B cell (primary cell): ENCODE data around the gene MRPL20. TPM values are rescaled to one million over a fixed set of nuclear protein-coding genes. Genes with fewer than 3 reads are reported as not detected.
"Not testable (repeated sequence)": the region's sequence is repeated elsewhere in the genome, so short reads cannot be mapped to it uniquely, and the experiment has no call there.

ENCODE experiments used
- ATAC-seq: fragments of 200-7000 bp; cut with Tn5 transposase; one replicate; pipeline ENCODE4 v1.10.0; 2021; ENCODE audit warnings: low read depth, mild to moderate bottlenecking, moderate number of reproducible peaks, moderate library complexity
- CTCF ChIA-PET: fragments of 350-600 bp; sonication (Branson Sonifier 250); formaldehyde crosslinking; loops from one replicate; lab custom pipeline; 2021; ENCODE audit warnings: antibody characterized with exemption, inconsistent platforms; lab: Charles Lee
- POLR2A ChIA-PET: fragments of 350-600 bp; sonication (Branson Sonifier 250); formaldehyde crosslinking; loops from one replicate; lab custom pipeline; 2021; ENCODE audit warnings: antibody characterized with exemption; lab: Charles Lee
- DNase-seq: peaks from one replicate; pipeline ENCODE4 v3.0.0; 2013
- H2AFZ ChIP-seq: 2 replicates; pipeline ENCODE4 v1.6.1; 2012; ENCODE audit warnings: mild to moderate bottlenecking, low read depth, low read length; ENCODE audit not compliant: insufficient read depth, poor library complexity, severe bottlenecking
- H3K27ac ChIP-seq, 2 donors: 1 replicate in 1 of 2; 2 replicates in 1 of 2; pipeline ENCODE4 v1.5.1; 2012 to 2013; ENCODE audit warnings: low read length in 2 of 2, mild to moderate bottlenecking in 2 of 2, moderate library complexity in 1 of 2
- H3K27me3 ChIP-seq, 4 experiments: fragments of 200-600 bp in 1 of 4; sonication (generic) in 1 of 4; replicated peaks in 1 of 4; 1 replicate in 2 of 4; 2 replicates in 2 of 4; pipeline versions ENCODE4 v1.6.1 to v1.7.0; 2013 to 2016; ENCODE audit warnings: low read length in 3 of 4, mild to moderate bottlenecking in 2 of 4, mixed read lengths in 1 of 4, moderate library complexity in 1 of 4; ENCODE audit not compliant: insufficient read depth in 4 of 4, control insufficient read depth in 3 of 4; ENCODE audit errors: control extremely low read depth in 1 of 4
- H3K36me3 ChIP-seq, 2 experiments: replicated peaks in 1 of 2; 1 replicate in 1 of 2; 2 replicates in 1 of 2; pipeline versions ENCODE4 v1.6.1 to v1.7.1; 2013; ENCODE audit warnings: low read length in 1 of 2; ENCODE audit not compliant: insufficient read depth in 2 of 2, control insufficient read depth in 1 of 2; ENCODE audit errors: control extremely low read depth in 1 of 2, extremely low read depth in 1 of 2
- H3K4me1 ChIP-seq, 2 donors: fragments of 200-600 bp in 1 of 2; sonication (generic) in 1 of 2; 1 replicate in 1 of 2; 2 replicates in 1 of 2; pipeline versions ENCODE4 v1.5.1 to v1.6.1; 2013 to 2017; ENCODE audit warnings: low read length in 2 of 2; ENCODE audit not compliant: control insufficient read depth in 2 of 2, insufficient read depth in 2 of 2
- H3K4me2 ChIP-seq: replicated peaks from 2 replicates; pipeline ENCODE3; 2012; ENCODE audit warnings: mild to moderate bottlenecking, low read depth, low read length; ENCODE audit not compliant: poor library complexity, severe bottlenecking
- H3K4me3 ChIP-seq, 5 experiments: fragments of 200-600 bp in 1 of 5; sonication (generic) in 1 of 5; 1 replicate in 3 of 5; 2 replicates in 2 of 5; pipeline versions ENCODE4 v1.5.1 to v1.7.0; 2011 to 2016; ENCODE audit warnings: low read length in 4 of 5, mild to moderate bottlenecking in 4 of 5, low read depth in 2 of 5, control low read depth in 1 of 5, moderate library complexity in 1 of 5; ENCODE audit not compliant: insufficient read depth in 1 of 5; ENCODE audit errors: control extremely low read depth in 1 of 5, extremely low read depth in 1 of 5
- H3K79me2 ChIP-seq: fragments of 200-600 bp; sonication (generic); one replicate; pipeline ENCODE4 v1.6.0; 2016; ENCODE audit warnings: low read length; ENCODE audit not compliant: control insufficient read depth, insufficient read depth
- H3K9ac ChIP-seq: fragments of 200-600 bp; sonication (generic); 2 replicates; pipeline ENCODE4 v1.6.1; 2017; ENCODE audit warnings: mild to moderate bottlenecking, low read length, moderate library complexity
- H3K9me3 ChIP-seq, 3 donors: one replicate each; pipeline versions ENCODE4 v1.6.1 to v1.7.1; 2013; ENCODE audit warnings: low read length in 2 of 3; ENCODE audit not compliant: control insufficient read depth in 2 of 3, insufficient read depth in 1 of 3; ENCODE audit errors: control extremely low read depth in 1 of 3
- H4K20me1 ChIP-seq: 2 replicates; pipeline ENCODE4 v1.6.0; 2012; ENCODE audit warnings: mild to moderate bottlenecking, low read length; ENCODE audit not compliant: insufficient read depth, control insufficient read depth, poor library complexity, severe bottlenecking
- H3K27ac Mint-ChIP-seq: one replicate; pipeline ENCODE4 v1.8.0; 2021; ENCODE audit warnings: mixed read lengths
- H3K27me3 Mint-ChIP-seq: one replicate; pipeline ENCODE4 v1.8.0; 2021; ENCODE audit warnings: mixed read lengths
- H3K4me1 Mint-ChIP-seq: one replicate; pipeline ENCODE4 v1.8.0; 2021; ENCODE audit warnings: mixed read lengths
- H3K4me3 Mint-ChIP-seq: one replicate; pipeline ENCODE4 v1.8.0; 2021; ENCODE audit warnings: mixed read lengths
- H3K9me3 Mint-ChIP-seq: one replicate; pipeline ENCODE4 v1.8.0; 2022; ENCODE audit warnings: mixed read lengths; ENCODE audit not compliant: insufficient read depth
- EZH2 ChIP-seq: IDR thresholded peaks from 2 replicates; pipeline ENCODE4 v1.6.1; 2012; ENCODE audit warnings: borderline replicate concordance, low read depth, mild to moderate bottlenecking, moderate library complexity, low read length; ENCODE audit not compliant: insufficient read depth, poor library complexity, severe bottlenecking
- WGBS: methylation state at CpG from one replicate; pipeline ENCODE4 v1.1.5; 2013; ENCODE audit warnings: missing lambda C conversion rate; ENCODE audit not compliant: insufficient coverage; 5-methylcytosine and 5-hydroxymethylcytosine counted together
- intact Hi-C: fragments of 100-400 bp; cut with micrococcal nuclease; formaldehyde crosslinking; loops from one replicate; pipeline ENCODE4 v1.10.0; 2022
- polyA plus RNA-seq: library from polyadenylated mRNA; depleted of rRNA; stranded (reverse); fragments of >200 nt; gene quantifications from 2 replicates; pipeline ENCODE4 v1.2.3, GENCODE V29; 2012
- total RNA-seq, 2 donors: library from RNA; stranded (reverse); fragments of 120-200 nt in 1 of 2; gene quantifications; 1 replicate in 1 of 2; 2 replicates in 1 of 2; pipeline versions ENCODE4 v1.2.3 to v1.2.4, GENCODE V29; 2013 to 2022
- TF ChIP-seq, protein P1 (sequence below): fragments of 200-600 bp; IDR thresholded peaks from one replicate; pipeline ENCODE4 v1.8.0; 2022; ENCODE audit warnings: antibody characterized with exemption, mild to moderate bottlenecking

Gene MRPL20
- total and polyA plus RNA-seq, 2 donors (not counting 1 experiment from before 2014, with no cell fraction given), result 55.9 to 119 TPM

DNA sequence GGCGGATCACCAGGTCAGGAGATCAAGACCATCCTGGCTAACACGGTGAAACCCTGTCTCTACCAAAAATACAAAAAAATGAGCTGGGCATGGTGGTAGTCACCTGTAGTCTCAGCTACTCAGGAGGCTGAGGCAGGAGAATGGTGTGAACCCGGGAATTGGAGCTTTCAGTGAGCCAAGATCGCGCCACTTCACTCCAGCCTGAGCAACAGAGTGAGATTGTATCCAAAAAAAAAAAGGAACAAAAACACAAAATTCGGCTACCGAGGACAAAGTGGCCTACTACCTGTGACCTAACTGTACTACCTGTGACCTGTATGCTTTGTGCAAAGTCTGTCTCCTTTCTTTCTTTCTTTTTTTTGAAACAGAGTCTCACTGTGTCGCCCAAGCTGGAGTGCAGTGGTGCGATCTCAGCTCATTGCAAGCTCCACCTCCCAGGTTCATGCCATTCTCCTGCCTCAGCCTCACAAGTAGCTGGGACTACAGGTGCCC is 4.1 kb downstream of the MRPL20 start:
- H3K4me2 ChIP-seq, H3K9me3 ChIP-seq, H3K4me3 ChIP-seq, CTCF ChIA-PET, H3K4me3 Mint-ChIP-seq, ATAC-seq, H3K9ac ChIP-seq, H3K9me3 Mint-ChIP-seq, H3K27me3 ChIP-seq, H3K27ac Mint-ChIP-seq, DNase-seq, H3K27ac ChIP-seq, intact Hi-C loops, H3K27me3 Mint-ChIP-seq, H2AFZ ChIP-seq: not testable (repeated sequence)
- POLR2A ChIA-PET, result interaction anchor here (0.6 kb wide), 1 partner anchor 30 kb away, joined by 3 read pairs; no protein-coding TSS in a partner anchor
- Histone ChIP-seq H4K20me1 (peaks cover 27% of the 10 kb centered on the region), H3K36me3 (peaks cover 0 to 40% of the 10 kb centered on the region in 2 experiments), H3K4me1 (peaks cover 33 to 39% of the 10 kb centered on the region in 2 donors), H3K79me2 (peaks cover 63% of the 10 kb centered on the region)
- WGBS, result 97% methylated on average over 9 of the region's 9 CpGs
- peaks cover 51% of the 10 kb centered on the region for H3K4me1 Mint-ChIP-seq

DNA sequence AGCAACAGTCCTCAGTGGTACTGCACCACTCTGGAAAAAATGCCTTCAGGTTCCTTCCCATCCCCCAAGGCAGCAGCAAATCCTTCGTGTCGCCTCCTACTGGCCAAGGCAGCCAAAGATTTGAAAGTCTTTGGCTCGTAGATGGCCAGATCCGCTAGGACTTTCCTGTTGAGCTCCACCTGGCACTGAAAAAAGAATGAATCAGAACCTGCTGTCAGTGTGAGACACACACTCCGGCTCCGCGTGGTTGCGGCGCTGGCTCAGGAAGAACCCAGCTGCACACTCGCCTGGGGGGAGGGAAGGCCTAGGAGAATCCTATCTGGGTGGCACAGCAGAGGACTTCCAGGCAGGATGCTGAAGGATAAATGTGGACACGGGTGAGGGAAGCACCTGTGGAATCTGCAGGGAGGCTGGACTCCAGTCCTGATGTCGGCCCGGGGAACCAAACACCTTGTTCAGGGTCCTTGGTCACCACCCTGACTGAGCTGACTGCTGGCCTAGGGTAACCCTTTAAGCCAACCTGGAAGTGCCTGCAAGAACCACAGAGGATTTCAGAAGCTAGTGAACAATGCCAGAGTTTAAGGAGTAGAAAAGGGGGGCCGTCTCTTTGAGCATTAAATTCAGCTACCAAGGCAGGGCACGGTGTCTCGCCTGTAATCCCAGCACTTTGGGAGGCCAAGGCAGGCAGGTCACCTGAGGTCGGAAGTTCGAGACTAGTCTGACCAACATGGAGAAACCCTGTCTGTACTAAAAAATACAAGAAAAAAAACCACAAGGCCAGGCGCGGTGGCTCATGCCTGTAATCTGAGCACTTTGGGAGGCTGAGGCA is 4.8 kb downstream of the MRPL20 start:
- TF ChIP-seq EZH2, result no peak
- TF ChIP-seq, protein P1, sequence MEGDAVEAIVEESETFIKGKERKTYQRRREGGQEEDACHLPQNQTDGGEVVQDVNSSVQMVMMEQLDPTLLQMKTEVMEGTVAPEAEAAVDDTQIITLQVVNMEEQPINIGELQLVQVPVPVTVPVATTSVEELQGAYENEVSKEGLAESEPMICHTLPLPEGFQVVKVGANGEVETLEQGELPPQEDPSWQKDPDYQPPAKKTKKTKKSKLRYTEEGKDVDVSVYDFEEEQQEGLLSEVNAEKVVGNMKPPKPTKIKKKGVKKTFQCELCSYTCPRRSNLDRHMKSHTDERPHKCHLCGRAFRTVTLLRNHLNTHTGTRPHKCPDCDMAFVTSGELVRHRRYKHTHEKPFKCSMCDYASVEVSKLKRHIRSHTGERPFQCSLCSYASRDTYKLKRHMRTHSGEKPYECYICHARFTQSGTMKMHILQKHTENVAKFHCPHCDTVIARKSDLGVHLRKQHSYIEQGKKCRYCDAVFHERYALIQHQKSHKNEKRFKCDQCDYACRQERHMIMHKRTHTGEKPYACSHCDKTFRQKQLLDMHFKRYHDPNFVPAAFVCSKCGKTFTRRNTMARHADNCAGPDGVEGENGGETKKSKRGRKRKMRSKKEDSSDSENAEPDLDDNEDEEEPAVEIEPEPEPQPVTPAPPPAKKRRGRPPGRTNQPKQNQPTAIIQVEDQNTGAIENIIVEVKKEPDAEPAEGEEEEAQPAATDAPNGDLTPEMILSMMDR, result peak; percentile 38
- CTCF ChIA-PET, result no interaction called here
- H3K4me2 ChIP-seq, result no peak overlapping the region

More for the DNA sequence above, 4.8 kb downstream of the MRPL20 start:
- no peaks in the 10 kb centered on the region for H3K9me3 ChIP-seq
- Mint-ChIP-seq H3K9me3 (no peaks in the 10 kb centered on the region), H3K4me1 (peaks cover 54% of the 10 kb centered on the region), H3K27ac (peak overlapping the region; percentile 71), H3K27me3 (no peaks in the 10 kb centered on the region), H3K4me3 (peak overlapping the region; percentile 94)
- H3K27me3 ChIP-seq, result no peaks in the 10 kb centered on the region
- H3K27ac ChIP-seq, result no peak overlapping the region
- peaks cover 0 to 47% of the 10 kb centered on the region in 2 experiments for H3K36me3 ChIP-seq
- peak; percentile 47 for DNase-seq
- H4K20me1 ChIP-seq, result peaks cover 25% of the 10 kb centered on the region
- WGBS, result 95% methylated on average over 17 of the region's 20 CpGs
- intact Hi-C loops, result no loop called here
- POLR2A ChIA-PET, result interaction anchor here (0.6 kb wide), 1 partner anchor 29 kb away, joined by 3 read pairs; no protein-coding TSS in a partner anchor
- no peak overlapping the region for H3K9ac ChIP-seq
- peaks cover 63% of the 10 kb centered on the region for H3K79me2 ChIP-seq
- ATAC-seq, result no peak
- H3K4me1 ChIP-seq, result peaks cover 34 to 41% of the 10 kb centered on the region in 2 donors
- H3K4me3 ChIP-seq, result no peak overlapping the region
- no peak overlapping the region for H2AFZ ChIP-seq
